Measurements from ENCODE around the gene C1QTNF5.

- TF ChIP-seq EP300 (IDR thresholded peaks at IDR 0.05) (no peak), POLR2A (IDR thresholded peaks at IDR 0.05) (no peak)
Observed at GRCh38 chr11:119373059-119373920, 32.6 kb upstream of the C1QTNF5 start.
